ENCODE data around the gene SOAT2.

SOAT2 gene

DNA sequence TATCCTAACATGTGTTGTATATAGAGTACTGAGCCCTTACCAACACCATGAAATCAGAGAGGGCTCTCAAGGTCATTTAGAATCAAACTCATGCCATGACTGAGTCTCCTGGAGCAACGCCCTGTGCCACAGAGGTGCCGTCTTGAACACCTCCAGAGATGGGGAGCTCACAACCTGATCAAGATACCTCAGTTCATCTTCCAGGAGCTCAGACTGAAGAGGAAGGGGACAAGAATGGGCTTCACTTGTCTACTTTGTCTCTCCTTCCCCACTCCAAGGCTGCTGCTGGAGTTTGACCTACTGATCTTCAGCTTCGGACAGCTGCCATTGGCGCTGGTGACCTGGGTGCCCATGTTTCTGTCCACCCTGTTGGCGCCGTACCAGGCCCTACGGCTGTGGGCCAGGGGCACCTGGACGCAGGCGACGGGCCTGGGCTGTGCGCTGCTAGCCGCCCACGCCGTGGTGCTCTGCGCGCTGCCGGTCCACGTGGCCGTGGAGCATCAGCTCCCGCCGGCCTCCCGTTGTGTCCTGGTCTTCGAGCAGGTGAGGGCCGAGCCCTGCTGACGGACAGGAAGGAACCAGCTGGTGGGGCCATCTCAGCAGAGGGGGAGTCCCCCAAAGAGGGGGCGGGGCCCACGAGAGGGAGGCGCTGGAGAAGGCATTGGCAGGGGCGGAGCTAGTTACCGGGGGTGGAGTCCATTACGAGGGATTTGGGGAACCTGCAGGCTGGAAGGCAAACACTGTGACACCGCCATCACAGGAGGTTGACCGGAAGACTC is 12.0 kb downstream of the SOAT2 start:
- Mint-ChIP-seq H3K9me3 (no peaks in the 10 kb centered on the region), H3K27me3 (peaks cover 4% of the 10 kb centered on the region), H3K36me3 (no peaks in the 10 kb centered on the region), H3K4me3 (no peak overlapping the region), H3K4me1 (no peaks in the 10 kb centered on the region), H3K27ac (no peak overlapping the region)
- CTCF ChIA-PET = no interaction called here
- DNase-seq = no peak

DNA sequence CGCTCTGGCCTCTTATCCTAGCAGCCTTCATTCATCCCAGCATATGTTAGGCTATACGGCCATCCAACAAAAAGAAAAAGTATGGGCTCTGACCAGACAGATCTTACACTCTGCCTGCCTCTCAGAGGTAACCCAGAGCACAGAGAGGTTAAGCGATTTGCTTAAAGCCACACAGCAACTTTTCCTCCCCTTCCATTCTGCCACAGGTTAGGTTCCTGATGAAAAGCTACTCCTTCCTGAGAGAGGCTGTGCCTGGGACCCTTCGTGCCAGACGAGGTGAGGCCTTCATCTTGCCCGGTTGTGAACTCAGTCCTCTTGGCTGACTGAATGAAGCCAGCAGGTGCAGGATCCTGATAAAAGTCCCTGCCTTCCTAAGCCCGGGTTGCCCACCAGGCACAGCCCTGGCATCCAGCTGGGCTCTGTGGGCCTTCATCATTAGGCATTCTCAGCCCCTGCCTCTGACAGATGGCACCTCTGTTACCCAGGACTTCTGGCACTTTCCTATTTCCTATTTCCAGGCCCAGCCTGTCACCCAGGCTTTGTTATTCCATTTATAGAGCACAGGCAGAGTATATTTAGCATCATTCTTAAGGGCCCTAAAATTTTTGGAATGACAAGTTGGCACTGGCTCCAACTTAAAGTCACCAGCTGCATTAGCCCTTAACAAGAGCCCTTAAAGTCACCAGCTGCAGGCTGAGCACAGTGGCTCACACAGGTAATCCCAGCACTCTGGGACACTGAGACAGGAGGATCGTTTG is 12.8 kb downstream of the SOAT2 start:
- H3K4me1 Mint-ChIP-seq = no peaks in the 10 kb centered on the region
- peaks cover 4% of the 10 kb centered on the region for H3K27me3 Mint-ChIP-seq
- no peak overlapping the region for H3K4me3 Mint-ChIP-seq
- H3K27ac Mint-ChIP-seq = no peak overlapping the region
- no peaks in the 10 kb centered on the region for H3K9me3 Mint-ChIP-seq
- H3K36me3 Mint-ChIP-seq = no peaks in the 10 kb centered on the region
- DNase-seq = no peak
- CTCF ChIA-PET = no interaction called here

DNA sequence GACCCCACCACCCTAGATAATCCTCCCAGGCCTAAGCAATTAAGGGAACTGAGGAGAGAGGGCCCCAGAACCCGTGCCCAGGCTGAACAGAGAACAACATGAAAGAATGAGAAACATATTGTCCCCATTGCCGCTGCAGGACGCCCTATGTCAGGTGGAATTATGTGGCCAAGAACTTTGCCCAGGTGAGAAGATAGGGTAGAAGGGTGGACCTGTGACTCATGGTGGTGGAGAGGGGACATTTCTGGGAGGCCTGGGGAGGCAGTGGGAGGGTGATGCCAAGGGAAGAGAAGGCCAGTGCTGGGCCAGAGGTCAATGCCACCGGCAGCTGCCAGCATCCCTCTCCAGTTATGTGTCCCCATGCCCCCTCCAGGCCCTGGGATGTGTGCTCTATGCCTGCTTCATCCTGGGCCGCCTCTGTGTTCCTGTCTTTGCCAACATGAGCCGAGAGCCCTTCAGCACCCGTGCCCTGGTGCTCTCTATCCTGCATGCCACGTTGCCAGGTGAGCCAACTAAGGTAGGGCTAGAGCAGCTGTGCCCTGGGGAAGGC is 15.5 kb downstream of the SOAT2 start:
- no peak overlapping the region for H3K27ac Mint-ChIP-seq
- peaks cover 7% of the 10 kb centered on the region for H3K27me3 Mint-ChIP-seq
- H3K9me3 Mint-ChIP-seq = no peaks in the 10 kb centered on the region
- no peak overlapping the region for H3K4me3 Mint-ChIP-seq
- H3K4me1 Mint-ChIP-seq = no peaks in the 10 kb centered on the region
- no peak for DNase-seq
- CTCF ChIA-PET = no interaction called here
- no peaks in the 10 kb centered on the region for H3K36me3 Mint-ChIP-seq

DNA sequence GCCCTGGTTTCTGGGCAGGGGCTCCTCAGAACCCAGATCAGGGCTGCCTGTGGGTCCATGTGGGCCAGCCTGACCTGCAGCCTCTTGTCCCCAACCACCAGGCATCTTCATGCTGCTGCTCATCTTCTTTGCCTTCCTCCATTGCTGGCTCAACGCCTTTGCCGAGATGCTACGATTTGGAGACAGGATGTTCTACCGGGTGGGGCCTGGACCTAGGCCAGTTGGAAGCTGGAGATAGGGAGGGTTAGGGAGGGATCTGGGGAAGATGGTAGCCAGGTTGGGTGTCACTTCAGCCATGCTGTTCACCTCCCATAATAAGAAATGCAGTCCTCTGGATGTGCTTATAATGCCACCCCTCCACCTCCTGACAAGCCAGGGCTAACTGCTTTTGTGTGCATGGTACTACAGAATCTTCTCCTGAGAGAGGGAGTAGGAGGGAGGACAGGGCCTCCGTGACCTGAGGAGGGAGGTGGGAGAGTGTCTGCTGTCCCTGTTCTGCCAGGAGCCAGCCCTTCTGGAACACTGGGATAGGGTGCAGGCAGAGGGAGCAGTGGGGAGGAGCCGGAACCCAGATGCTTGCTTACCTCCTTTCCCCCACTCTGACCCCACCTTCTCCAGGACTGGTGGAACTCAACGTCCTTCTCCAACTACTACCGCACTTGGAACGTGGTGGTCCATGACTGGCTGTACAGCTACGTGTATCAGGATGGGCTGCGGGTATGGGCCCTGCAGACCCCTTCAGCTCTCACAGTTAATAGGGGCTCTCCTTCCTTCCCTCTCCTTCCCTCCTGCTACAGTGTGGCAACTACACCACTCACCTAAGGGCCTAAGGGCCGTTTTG is 17.6 kb downstream of the SOAT2 start:
- peaks cover 7% of the 10 kb centered on the region for H3K27me3 Mint-ChIP-seq
- H3K36me3 Mint-ChIP-seq = no peaks in the 10 kb centered on the region
- H3K9me3 Mint-ChIP-seq = no peaks in the 10 kb centered on the region
- DNase-seq = no peak
- H3K4me3 Mint-ChIP-seq = no peak overlapping the region
- H3K27ac Mint-ChIP-seq = no peak overlapping the region
- H3K4me1 Mint-ChIP-seq = no peaks in the 10 kb centered on the region
- CTCF ChIA-PET = interaction anchor here (0.7 to 1.1 kb wide), 2 partner anchors 23 to 65 kb away, joined by 3 read pairs; partner anchors contain the start of gene IGFBP6

DNA sequence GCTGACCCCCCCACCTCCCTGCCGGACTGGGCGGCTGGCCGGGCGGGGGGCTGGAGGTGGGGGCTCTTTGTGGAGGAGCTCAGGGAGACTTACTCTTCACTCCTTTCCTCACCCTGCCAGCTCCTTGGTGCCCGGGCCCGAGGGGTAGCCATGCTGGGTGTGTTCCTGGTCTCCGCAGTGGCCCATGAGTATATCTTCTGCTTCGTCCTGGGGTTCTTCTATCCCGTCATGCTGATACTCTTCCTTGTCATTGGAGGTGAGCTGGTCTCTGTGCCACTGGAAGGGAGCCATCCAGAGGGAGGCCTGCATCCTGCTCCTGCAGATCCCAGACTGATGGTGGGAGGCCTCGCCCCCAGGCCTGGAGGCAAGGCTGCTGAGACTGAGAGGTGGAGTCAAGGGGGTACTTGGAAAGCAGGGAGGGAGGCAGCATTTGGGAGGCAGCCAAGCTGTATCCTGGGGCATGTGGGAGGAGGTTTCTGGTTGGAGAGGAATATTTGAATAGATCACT is 19.7 kb downstream of the SOAT2 start:
- Mint-ChIP-seq H3K4me1 (no peaks in the 10 kb centered on the region), H3K36me3 (no peaks in the 10 kb centered on the region), H3K9me3 (no peaks in the 10 kb centered on the region), H3K4me3 (no peak overlapping the region), H3K27ac (no peak overlapping the region), H3K27me3 (peaks cover 13% of the 10 kb centered on the region)
- no peak for DNase-seq
- CTCF ChIA-PET = no interaction called here

DNA sequence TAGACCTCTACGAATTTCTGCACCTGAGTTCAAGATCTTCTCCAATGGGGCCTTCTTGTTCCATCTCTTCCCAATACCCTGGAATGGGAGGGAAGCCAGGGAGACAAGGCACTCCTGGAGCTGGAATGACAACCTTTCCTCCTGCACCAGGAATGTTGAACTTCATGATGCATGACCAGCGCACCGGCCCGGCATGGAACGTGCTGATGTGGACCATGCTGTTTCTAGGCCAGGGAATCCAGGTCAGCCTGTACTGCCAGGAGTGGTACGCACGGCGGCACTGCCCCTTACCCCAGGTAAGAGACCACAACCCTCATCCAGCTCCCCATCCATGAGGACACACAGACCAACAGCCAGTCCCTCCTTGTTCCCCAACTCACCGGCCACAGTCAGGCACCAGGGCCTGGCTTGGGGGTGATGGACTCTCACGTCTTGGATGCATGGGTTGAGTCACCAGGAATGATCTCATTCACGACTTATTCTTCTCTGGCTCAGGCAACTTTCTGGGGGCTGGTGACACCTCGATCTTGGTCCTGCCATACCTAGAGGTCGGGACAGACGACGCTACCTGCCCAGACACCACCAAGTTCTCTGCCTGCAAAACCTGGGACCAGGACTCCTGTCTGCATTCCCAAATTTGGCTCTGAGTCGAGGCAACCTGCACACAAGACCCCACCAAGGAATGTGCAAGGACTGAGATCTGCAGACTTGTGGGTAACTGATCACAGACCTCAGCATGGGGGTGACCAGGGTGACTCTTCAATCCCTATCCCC is 20.5 kb downstream of the SOAT2 start:
- Mint-ChIP-seq H3K4me3 (no peak overlapping the region), H3K4me1 (no peaks in the 10 kb centered on the region), H3K36me3 (no peaks in the 10 kb centered on the region), H3K27me3 (peaks cover 17% of the 10 kb centered on the region), H3K27ac (no peak overlapping the region), H3K9me3 (no peaks in the 10 kb centered on the region)
- DNase-seq = no peak
- CTCF ChIA-PET = no interaction called here

DNA sequence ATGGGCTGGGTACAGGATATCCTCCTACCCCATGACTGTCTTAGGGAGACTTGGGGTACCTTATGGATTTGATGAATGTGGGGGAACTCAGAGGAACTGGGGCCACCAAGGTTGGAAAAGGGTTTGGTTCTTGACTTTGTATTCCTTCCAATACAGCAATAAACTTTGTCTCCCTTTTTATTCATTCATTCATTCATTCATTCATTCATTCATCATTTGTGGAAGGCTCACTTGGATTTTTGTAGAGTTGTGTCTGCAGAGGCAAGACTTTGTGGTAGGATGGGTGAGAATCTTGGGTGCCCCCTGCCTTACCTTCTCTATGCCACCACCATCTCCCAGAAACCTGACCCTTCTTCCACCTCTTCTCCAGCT is 21.1 kb downstream of the SOAT2 start:
- no peak overlapping the region for H3K27ac Mint-ChIP-seq
- no peaks in the 10 kb centered on the region for H3K36me3 Mint-ChIP-seq
- no peak overlapping the region for H3K4me3 Mint-ChIP-seq
- no peaks in the 10 kb centered on the region for H3K9me3 Mint-ChIP-seq
- no peak for DNase-seq
- peaks cover 21% of the 10 kb centered on the region for H3K27me3 Mint-ChIP-seq
- CTCF ChIA-PET = no interaction called here
- no peaks in the 10 kb centered on the region for H3K4me1 Mint-ChIP-seq

DNA sequence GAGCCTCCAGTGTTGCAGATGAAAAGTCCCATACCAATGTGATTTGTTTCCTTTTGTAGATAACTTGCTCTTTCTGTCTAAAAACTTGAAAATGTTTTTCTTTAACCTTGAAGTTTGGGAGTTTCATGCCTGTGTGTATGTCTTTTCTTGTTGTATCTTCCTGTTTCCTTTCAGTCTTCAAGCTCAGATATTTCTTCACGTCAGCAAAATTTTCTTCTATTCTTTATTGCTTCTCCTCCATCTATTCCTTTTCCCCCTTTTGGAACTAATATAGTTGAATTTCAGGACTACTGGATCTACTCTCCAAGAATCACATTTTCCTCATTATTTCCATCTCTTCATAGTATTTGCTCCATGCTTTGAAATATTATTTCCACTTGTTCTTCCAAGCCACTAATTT is 23.9 kb downstream of the SOAT2 start:
- CTCF ChIA-PET = interaction anchor here (0.9 to 1.4 kb wide), 3 partner anchors 29 to 62 kb away, joined by 3 to 4 read pairs (median 3); no protein-coding TSS in a partner anchor
- H3K27me3 Mint-ChIP-seq = peaks cover 38% of the 10 kb centered on the region
- no peak overlapping the region for H3K4me3 Mint-ChIP-seq
- no peaks in the 10 kb centered on the region for H3K4me1 Mint-ChIP-seq
- H3K9me3 Mint-ChIP-seq = no peaks in the 10 kb centered on the region
- no peak for DNase-seq
- H3K36me3 Mint-ChIP-seq = no peaks in the 10 kb centered on the region
- H3K27ac Mint-ChIP-seq = no peak overlapping the region

DNA sequence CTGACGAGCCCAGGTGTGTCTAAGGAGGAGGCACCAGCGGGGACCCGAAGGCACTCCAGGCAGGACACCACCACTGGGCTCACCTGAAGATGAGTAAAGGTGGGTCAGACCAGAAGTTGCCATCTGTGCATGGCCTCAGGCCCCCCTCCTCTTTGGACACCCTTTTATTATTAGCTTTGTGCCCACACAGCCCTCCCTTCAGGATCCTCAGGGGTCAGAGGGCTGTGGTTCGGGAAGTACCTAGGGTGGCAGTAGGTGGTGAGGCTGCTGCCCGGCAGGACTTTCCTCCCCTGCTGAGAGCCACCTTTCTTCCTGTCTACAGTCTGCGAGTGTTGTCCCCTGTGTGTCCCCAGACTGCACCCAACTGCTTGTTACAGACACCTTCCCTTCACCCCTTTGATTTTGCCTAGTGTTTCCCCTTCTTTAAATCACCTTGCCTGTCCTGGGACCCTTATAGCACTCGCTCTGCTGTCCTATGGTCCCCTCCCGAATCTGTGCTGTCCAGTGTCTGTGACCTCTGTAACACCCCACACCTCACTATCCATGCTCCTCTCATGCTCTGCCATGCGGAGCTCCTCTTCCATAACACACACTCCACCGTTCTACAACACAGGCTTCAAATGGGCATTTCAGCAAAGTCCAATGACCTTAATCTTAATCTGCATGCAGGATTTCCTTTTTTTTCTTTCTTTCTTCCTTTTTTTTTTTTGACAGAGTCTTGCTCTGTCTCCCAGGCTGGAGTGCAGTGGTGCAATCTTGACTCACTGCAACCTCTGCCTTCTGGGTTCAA is 25.7 kb downstream of the SOAT2 start:
- no peak for DNase-seq
- Mint-ChIP-seq H3K9me3 (no peaks in the 10 kb centered on the region), H3K4me1 (no peaks in the 10 kb centered on the region), H3K36me3 (no peaks in the 10 kb centered on the region), H3K27me3 (peaks cover 37% of the 10 kb centered on the region), H3K27ac (no peak overlapping the region), H3K4me3 (no peak overlapping the region)
- CTCF ChIA-PET = interaction anchor here (1.3 kb wide), 1 partner anchor 30 kb away, joined by 3 read pairs; no protein-coding TSS in a partner anchor

DNA sequence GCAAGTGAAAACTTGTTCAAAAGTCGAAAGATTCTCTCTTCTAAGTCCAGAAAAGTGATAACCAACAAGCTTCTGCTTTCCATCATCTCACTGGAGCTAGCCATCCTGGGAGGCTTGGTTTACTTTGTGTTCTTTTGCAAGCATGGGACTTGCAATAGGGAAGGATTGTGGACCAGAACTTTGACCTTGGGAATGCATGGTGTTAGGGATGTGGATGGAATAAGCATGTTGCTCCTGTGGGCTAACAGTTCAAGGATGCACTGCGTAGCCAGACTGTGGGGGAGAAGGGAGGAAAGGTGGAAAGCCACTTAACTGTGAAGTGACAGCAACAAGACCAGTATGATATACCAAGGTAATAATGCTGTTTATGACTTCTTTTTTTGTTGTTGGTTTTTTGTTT is 28.6 kb downstream of the SOAT2 start:
- CTCF ChIA-PET = no interaction called here
- Mint-ChIP-seq H3K9me3 (peaks cover 2% of the 10 kb centered on the region), H3K36me3 (no peaks in the 10 kb centered on the region), H3K27ac (no peak overlapping the region), H3K27me3 (peaks cover 37% of the 10 kb centered on the region), H3K4me3 (no peak overlapping the region), H3K4me1 (no peaks in the 10 kb centered on the region)
- no peak for DNase-seq

DNA sequence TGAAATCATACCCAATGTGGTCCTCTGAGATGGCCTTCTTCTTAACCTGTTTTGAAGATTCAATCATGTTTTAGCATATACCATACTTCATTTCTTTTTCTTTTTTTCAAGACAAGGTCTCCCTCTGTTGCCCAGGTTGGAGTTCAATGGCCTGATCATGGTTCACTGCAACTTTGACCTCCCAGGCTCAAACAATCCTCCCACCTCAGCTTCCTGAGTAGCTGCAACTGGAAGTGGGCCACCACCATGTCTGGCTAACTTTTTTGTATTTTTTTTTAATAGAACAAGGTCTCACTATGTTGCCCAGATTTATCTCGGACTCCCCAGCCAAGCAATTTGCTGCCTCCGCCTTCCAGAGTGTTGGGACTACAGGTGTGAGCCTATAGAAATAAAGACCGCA is 30.4 kb downstream of the SOAT2 start:
- H3K4me3 Mint-ChIP-seq = no peak overlapping the region
- H3K9me3 Mint-ChIP-seq = peaks cover 8% of the 10 kb centered on the region
- H3K4me1 Mint-ChIP-seq = no peaks in the 10 kb centered on the region
- H3K36me3 Mint-ChIP-seq = peaks cover 2% of the 10 kb centered on the region
- CTCF ChIA-PET = interaction anchor here (0.6 kb wide), 1 partner anchor 190 kb away, joined by 3 read pairs; no protein-coding TSS in a partner anchor
- no peak overlapping the region for H3K27ac Mint-ChIP-seq
- H3K27me3 Mint-ChIP-seq = peaks cover 25% of the 10 kb centered on the region
- no peak for DNase-seq

DNA sequence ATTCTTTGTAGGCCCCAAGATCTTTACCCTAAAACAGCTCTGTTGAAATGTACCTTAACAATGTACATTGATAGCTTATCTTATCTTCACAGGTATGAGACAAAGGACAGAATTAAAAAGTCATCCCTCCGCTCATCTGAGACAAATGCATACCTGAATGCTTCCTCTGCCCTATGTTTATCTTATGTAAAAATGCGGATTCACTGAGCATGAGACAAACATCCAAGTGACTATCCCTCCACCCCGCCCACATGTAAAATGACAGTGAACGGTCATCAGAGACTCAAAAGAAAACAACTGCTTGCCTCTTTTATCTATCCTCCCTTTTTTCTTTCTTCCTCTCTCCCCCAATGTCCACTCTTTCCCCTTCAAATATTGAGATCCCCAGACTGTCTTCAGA is 40.1 kb downstream of the SOAT2 start:
- H3K27me3 Mint-ChIP-seq = peaks cover 15% of the 10 kb centered on the region
- H3K27ac Mint-ChIP-seq = no peak overlapping the region
- H3K36me3 Mint-ChIP-seq = peaks cover 1% of the 10 kb centered on the region
- no peaks in the 10 kb centered on the region for H3K4me1 Mint-ChIP-seq
- H3K9me3 Mint-ChIP-seq = peaks cover 8% of the 10 kb centered on the region
- no peak overlapping the region for H3K4me3 Mint-ChIP-seq
- CTCF ChIA-PET = no interaction called here
- DNase-seq = no peak
